CD4-positive, alpha-beta memory T cell (primary cell): ENCODE results near the gene SOX6. TPM values are rescaled to one million over a fixed set of nuclear protein-coding genes. Genes with fewer than 3 reads are reported as not detected.

Experiments used
- CTCF ChIA-PET: fragments of 350-600 bp; sonication (Branson Sonifier 250); formaldehyde crosslinking; loops from one replicate; lab custom pipeline; 2021; ENCODE audit warnings: inconsistent platforms; ENCODE audit not compliant: partially characterized antibody; lab: Charles Lee
- POLR2A ChIA-PET: fragments of 350-600 bp; sonication (Branson Sonifier 250); formaldehyde crosslinking; loops from one replicate; lab custom pipeline; 2021; ENCODE audit not compliant: partially characterized antibody; lab: Charles Lee
- DNase-seq, 5 donors: peaks; one replicate each; pipeline versions ENCODE4 v3.0.0 to v3.0.0-alpha.2; 2020 to 2022; ENCODE audit warnings: mixed read lengths in 1 of 5
- H3K27ac ChIP-seq: one replicate; pipeline ENCODE4 v1.7.0; 2013; ENCODE audit warnings: low read depth, low read length
- H3K27me3 ChIP-seq: 2 replicates; pipeline ENCODE4 v1.7.0; 2013; ENCODE audit warnings: mild to moderate bottlenecking, low read length, moderate library complexity; ENCODE audit not compliant: insufficient read depth
- H3K36me3 ChIP-seq: 2 replicates; pipeline ENCODE4 v1.7.0; 2013; ENCODE audit warnings: mild to moderate bottlenecking, low read length, moderate library complexity; ENCODE audit not compliant: insufficient read depth
- H3K4me1 ChIP-seq: 2 replicates; pipeline ENCODE4 v1.7.0; 2013; ENCODE audit warnings: mild to moderate bottlenecking, low read length, moderate library complexity; ENCODE audit not compliant: insufficient read depth
- H3K4me3 ChIP-seq, 2 donors: one replicate each; pipeline ENCODE4 v1.7.0; 2013; ENCODE audit warnings: low read length in 2 of 2, mild to moderate bottlenecking in 1 of 2
- H3K9me3 ChIP-seq, 2 donors: one replicate each; pipeline ENCODE4 v1.7.0; 2013; ENCODE audit warnings: low read length in 2 of 2, control low read depth in 1 of 2; ENCODE audit not compliant: control insufficient read depth in 1 of 2
- H3K27ac Mint-ChIP-seq, 7 donors: one replicate each; pipeline ENCODE4 v1.8.0; 2020 to 2021; ENCODE audit warnings: mixed read lengths in 7 of 7, mild to moderate bottlenecking in 6 of 7, inconsistent platforms in 3 of 7, moderate library complexity in 3 of 7
- H3K27me3 Mint-ChIP-seq, 2 donors: one replicate each; pipeline ENCODE4 v1.8.0; 2020 to 2021; ENCODE audit warnings: mixed read lengths in 2 of 2
- H3K36me3 Mint-ChIP-seq, 2 donors: one replicate each; pipeline ENCODE4 v1.8.0; 2020 to 2021; ENCODE audit warnings: mixed read lengths in 2 of 2, inconsistent platforms in 1 of 2, mild to moderate bottlenecking in 1 of 2
- H3K4me1 Mint-ChIP-seq, 4 donors: one replicate each; pipeline ENCODE4 v1.8.0; 2020 to 2021; ENCODE audit warnings: mixed read lengths in 4 of 4, mild to moderate bottlenecking in 1 of 4
- H3K4me3 Mint-ChIP-seq, 8 donors: one replicate each; pipeline ENCODE4 v1.8.0; 2020 to 2021; ENCODE audit warnings: mixed read lengths in 8 of 8, mild to moderate bottlenecking in 7 of 8, moderate library complexity in 6 of 8, inconsistent platforms in 3 of 8
- H3K9me3 Mint-ChIP-seq, 8 donors: one replicate each; pipeline ENCODE4 v1.8.0; 2020 to 2021; ENCODE audit warnings: mixed read lengths in 8 of 8, mild to moderate bottlenecking in 5 of 8, inconsistent platforms in 3 of 8, moderate library complexity in 1 of 8
- intact Hi-C: fragments of 100-400 bp; cut with micrococcal nuclease; formaldehyde crosslinking; loops from one replicate; pipeline ENCODE4 v1.15.1; 2023
- polyA plus RNA-seq, 2 donors: library from polyadenylated mRNA; unstranded; fragments of 300-500 nt; fragmentation: Illumina TruSeq; gene quantifications; one replicate each; pipeline ENCODE4 v1.2.3, GENCODE V29; 2021
- total RNA-seq, 2 experiments: library from RNA; stranded (reverse); gene quantifications; one replicate each; pipeline ENCODE4 v1.2.3, GENCODE V29; 2021

Gene SOX6
- total and polyA plus RNA-seq, 4 experiments from 2014 or later = not detected

GRCh38 chr11:15940462-15941205 lies 415.7 kb downstream of the SOX6 start:
- H3K4me3 ChIP-seq = no peak overlapping the region
- Mint-ChIP-seq H3K4me1 (no peaks in the 10 kb centered on the region), H3K9me3 (peaks cover 0 to 4% (median under 1%) of the 10 kb centered on the region in 8 donors), H3K27me3 (no peaks in the 10 kb centered on the region), H3K36me3 (no peaks in the 10 kb centered on the region), H3K4me3 (no peak overlapping the region), H3K27ac (no peak overlapping the region)
- no peaks in the 10 kb centered on the region for H3K27me3 ChIP-seq
- DNase-seq = no peak
- CTCF ChIA-PET = interaction anchor here (1.5 kb wide), 1 partner anchor 9 kb away, joined by 8 read pairs; no protein-coding TSS in a partner anchor
- H3K9me3 ChIP-seq = no peaks in the 10 kb centered on the region
- intact Hi-C loops = no loop called here
- H3K4me1 ChIP-seq = no peaks in the 10 kb centered on the region
- H3K36me3 ChIP-seq = no peaks in the 10 kb centered on the region
- no peak overlapping the region for H3K27ac ChIP-seq
- POLR2A ChIA-PET = no interaction called here

GRCh38 chr11:15938983-15939382 lies 417.4 kb downstream of the SOX6 start:
- Mint-ChIP-seq H3K27me3 (no peaks in the 10 kb centered on the region), H3K4me1 (no peaks in the 10 kb centered on the region), H3K4me3 (no peak overlapping the region), H3K9me3 (peaks cover 0 to 4% (median 0%) of the 10 kb centered on the region in 8 donors), H3K27ac (no peak overlapping the region), H3K36me3 (no peaks in the 10 kb centered on the region)
- H3K36me3 ChIP-seq = no peaks in the 10 kb centered on the region
- intact Hi-C loops = no loop called here
- no peaks in the 10 kb centered on the region for H3K27me3 ChIP-seq
- H3K4me1 ChIP-seq = no peaks in the 10 kb centered on the region
- no peak for DNase-seq
- ChIA-PET POLR2A (no interaction called here), CTCF (no interaction called here)
- no peak overlapping the region for H3K27ac ChIP-seq
- H3K4me3 ChIP-seq = no peak overlapping the region
- H3K9me3 ChIP-seq = no peaks in the 10 kb centered on the region

GRCh38 chr11:15938121-15938611 lies 418.2 kb downstream of the SOX6 start:
- Mint-ChIP-seq H3K27ac (no peak overlapping the region), H3K27me3 (no peaks in the 10 kb centered on the region), H3K9me3 (peaks cover 0 to 4% (median 0%) of the 10 kb centered on the region in 8 donors), H3K4me1 (no peaks in the 10 kb centered on the region), H3K36me3 (no peaks in the 10 kb centered on the region), H3K4me3 (no peak overlapping the region)
- Histone ChIP-seq H3K4me3 (no peak overlapping the region), H3K9me3 (no peaks in the 10 kb centered on the region), H3K27ac (no peak overlapping the region), H3K27me3 (no peaks in the 10 kb centered on the region), H3K4me1 (no peaks in the 10 kb centered on the region), H3K36me3 (no peaks in the 10 kb centered on the region)
- POLR2A ChIA-PET = no interaction called here
- DNase-seq = no peak
- intact Hi-C loops = no loop called here
- CTCF ChIA-PET = no interaction called here

- DNase-seq = no peak
These were observed 418.7 kb downstream of the SOX6 start for GRCh38 chr11:15937601-15938120.

GRCh38 chr11:15936011-15936410 lies 420.3 kb downstream of the SOX6 start:
- Mint-ChIP-seq H3K4me1 (no peaks in the 10 kb centered on the region), H3K4me3 (no peak overlapping the region), H3K27me3 (no peaks in the 10 kb centered on the region), H3K9me3 (peaks cover 0 to 5% (median 0%) of the 10 kb centered on the region in 8 donors), H3K27ac (no peak overlapping the region), H3K36me3 (no peaks in the 10 kb centered on the region)
- Histone ChIP-seq H3K27me3 (no peaks in the 10 kb centered on the region), H3K9me3 (no peaks in the 10 kb centered on the region), H3K4me3 (no peak overlapping the region), H3K27ac (no peak overlapping the region), H3K4me1 (no peaks in the 10 kb centered on the region), H3K36me3 (no peaks in the 10 kb centered on the region)
- no peak for DNase-seq
- intact Hi-C loops = no loop called here
- ChIA-PET POLR2A (no interaction called here), CTCF (no interaction called here)

More at GRCh38 chr11:15937601-15938120, 418.7 kb downstream of the SOX6 start:
- ChIA-PET POLR2A (no interaction called here), CTCF (no interaction called here)
- Mint-ChIP-seq H3K9me3 (peaks cover 0 to 3% (median 0%) of the 10 kb centered on the region in 8 donors), H3K4me1 (no peaks in the 10 kb centered on the region), H3K27ac (no peak overlapping the region), H3K36me3 (no peaks in the 10 kb centered on the region), H3K27me3 (no peaks in the 10 kb centered on the region), H3K4me3 (no peak overlapping the region)
- Histone ChIP-seq H3K4me3 (no peak overlapping the region), H3K9me3 (no peaks in the 10 kb centered on the region), H3K36me3 (no peaks in the 10 kb centered on the region), H3K4me1 (no peaks in the 10 kb centered on the region), H3K27ac (no peak overlapping the region), H3K27me3 (no peaks in the 10 kb centered on the region)
- intact Hi-C loops = no loop called here

GRCh38 chr11:15935373-15935772 lies 421.0 kb downstream of the SOX6 start:
- H3K27me3 ChIP-seq = no peaks in the 10 kb centered on the region
- CTCF ChIA-PET = interaction anchor here (1.0 kb wide), 1 partner anchor 10 kb away, joined by 3 read pairs; no protein-coding TSS in a partner anchor
- H3K4me3 ChIP-seq = no peak overlapping the region
- no peak overlapping the region for H3K27ac ChIP-seq
- no peaks in the 10 kb centered on the region for H3K9me3 ChIP-seq
- no peaks in the 10 kb centered on the region for H3K36me3 ChIP-seq
- no peak overlapping the region for H3K27ac Mint-ChIP-seq
- POLR2A ChIA-PET = no interaction called here
- intact Hi-C loops = no loop called here
- H3K4me1 ChIP-seq = no peaks in the 10 kb centered on the region
- DNase-seq = no peak
- no peaks in the 10 kb centered on the region for H3K27me3 Mint-ChIP-seq
- H3K4me1 Mint-ChIP-seq = no peaks in the 10 kb centered on the region
- H3K9me3 Mint-ChIP-seq = peaks cover 0 to 8% (median under 1%) of the 10 kb centered on the region in 8 donors
- H3K4me3 Mint-ChIP-seq = no peak overlapping the region
- H3K36me3 Mint-ChIP-seq = no peaks in the 10 kb centered on the region

GRCh38 chr11:15933886-15934625 lies 422.3 kb downstream of the SOX6 start:
- no peaks in the 10 kb centered on the region for H3K4me1 ChIP-seq
- no peak overlapping the region for H3K27ac ChIP-seq
- Mint-ChIP-seq H3K9me3 (peaks cover 0 to 11% (median 2%) of the 10 kb centered on the region in 8 donors), H3K27ac (no peak overlapping the region), H3K4me1 (no peaks in the 10 kb centered on the region), H3K36me3 (no peaks in the 10 kb centered on the region), H3K4me3 (no peak overlapping the region), H3K27me3 (no peaks in the 10 kb centered on the region)
- H3K27me3 ChIP-seq = no peaks in the 10 kb centered on the region
- no peaks in the 10 kb centered on the region for H3K9me3 ChIP-seq
- no peak for DNase-seq
- ChIA-PET POLR2A (no interaction called here), CTCF (interaction anchor here (1.0 kb wide), 1 partner anchor 9 kb away, joined by 3 read pairs; no protein-coding TSS in a partner anchor)
- H3K36me3 ChIP-seq = no peaks in the 10 kb centered on the region
- intact Hi-C loops = no loop called here
- H3K4me3 ChIP-seq = no peak overlapping the region
